DOHH2 (cell line): ENCODE data around the gene PTGR3.

Experiments
- CTCF ChIP-seq: fragments of 200-600 bp; sonication (generic); IDR thresholded peaks from one replicate; pipeline ENCODE4 v1.5.1; 2014; ENCODE audit warnings: antibody characterized with exemption, mild to moderate bottlenecking, low read depth, low read length; ENCODE audit not compliant: poor library complexity, severe bottlenecking
- EZH2phosphoT487 ChIP-seq: fragments of 200-600 bp; sonication (generic); IDR thresholded peaks from 2 replicates; pipeline ENCODE4 v1.6.1; 2017; ENCODE audit warnings: borderline replicate concordance, mild to moderate bottlenecking, antibody characterized with exemption, low read length, moderate library complexity, mixed read lengths

GRCh38 chr18:75229437-75229836, 20.5 kb upstream of the PTGR3 start:
- TF ChIP-seq CTCF (no peak), EZH2phosphoT487 (no peak)
